Superior temporal gyrus (tissue), 1 donor: ENCODE measurements around the gene MBIP.
"Not testable (repeated sequence)": the region's sequence is repeated elsewhere in the genome, so short reads cannot be mapped to it uniquely, and the experiment has no call there.

Experiments
- DNase-seq: peaks from one replicate; pipeline ENCODE4 v3.0.0-alpha.2; 2016; ENCODE audit errors: extremely low spot score

MBIP gene, protein sequence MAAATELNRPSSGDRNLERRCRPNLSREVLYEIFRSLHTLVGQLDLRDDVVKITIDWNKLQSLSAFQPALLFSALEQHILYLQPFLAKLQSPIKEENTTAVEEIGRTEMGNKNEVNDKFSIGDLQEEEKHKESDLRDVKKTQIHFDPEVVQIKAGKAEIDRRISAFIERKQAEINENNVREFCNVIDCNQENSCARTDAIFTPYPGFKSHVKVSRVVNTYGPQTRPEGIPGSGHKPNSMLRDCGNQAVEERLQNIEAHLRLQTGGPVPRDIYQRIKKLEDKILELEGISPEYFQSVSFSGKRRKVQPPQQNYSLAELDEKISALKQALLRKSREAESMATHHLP

DNA sequence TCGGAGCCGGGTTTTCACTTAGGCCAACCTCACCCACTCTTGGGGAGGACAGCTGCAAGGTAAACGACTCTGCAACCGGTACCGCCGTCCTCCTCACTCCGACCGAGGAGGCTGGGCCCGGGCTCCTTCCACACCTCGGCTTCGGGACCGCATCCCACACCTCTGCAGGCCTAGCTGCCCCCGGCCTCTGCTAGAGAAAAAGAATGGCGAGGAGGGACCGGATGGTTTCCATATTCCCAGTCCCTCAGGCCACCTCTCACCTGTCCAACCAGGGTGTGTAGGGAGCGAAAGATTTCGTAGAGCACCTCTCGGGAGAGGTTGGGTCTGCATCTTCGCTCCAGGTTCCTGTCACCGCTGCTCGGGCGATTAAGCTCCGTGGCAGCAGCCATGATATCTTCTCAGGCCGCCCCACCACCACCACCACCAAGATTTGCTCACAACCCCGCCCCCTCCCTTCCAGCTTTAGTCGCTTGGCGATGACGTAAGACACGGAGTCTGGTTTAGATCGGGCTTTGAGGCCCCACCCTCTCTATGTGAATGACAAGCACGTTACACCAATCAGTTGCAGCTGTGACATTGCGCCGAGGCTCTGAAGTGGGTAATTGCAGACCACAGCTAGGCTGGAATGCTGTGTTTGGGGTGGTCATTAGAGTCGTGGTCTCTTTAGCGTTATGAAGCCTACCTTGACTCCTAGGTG, at the start of gene MBIP:
MBIP (minus strand) TSS at position 438 of the 697 bp plus-strand sequence; CDS start at position 389, 49 bp downstream.
- DNase-seq = peak; percentile 94

DNA sequence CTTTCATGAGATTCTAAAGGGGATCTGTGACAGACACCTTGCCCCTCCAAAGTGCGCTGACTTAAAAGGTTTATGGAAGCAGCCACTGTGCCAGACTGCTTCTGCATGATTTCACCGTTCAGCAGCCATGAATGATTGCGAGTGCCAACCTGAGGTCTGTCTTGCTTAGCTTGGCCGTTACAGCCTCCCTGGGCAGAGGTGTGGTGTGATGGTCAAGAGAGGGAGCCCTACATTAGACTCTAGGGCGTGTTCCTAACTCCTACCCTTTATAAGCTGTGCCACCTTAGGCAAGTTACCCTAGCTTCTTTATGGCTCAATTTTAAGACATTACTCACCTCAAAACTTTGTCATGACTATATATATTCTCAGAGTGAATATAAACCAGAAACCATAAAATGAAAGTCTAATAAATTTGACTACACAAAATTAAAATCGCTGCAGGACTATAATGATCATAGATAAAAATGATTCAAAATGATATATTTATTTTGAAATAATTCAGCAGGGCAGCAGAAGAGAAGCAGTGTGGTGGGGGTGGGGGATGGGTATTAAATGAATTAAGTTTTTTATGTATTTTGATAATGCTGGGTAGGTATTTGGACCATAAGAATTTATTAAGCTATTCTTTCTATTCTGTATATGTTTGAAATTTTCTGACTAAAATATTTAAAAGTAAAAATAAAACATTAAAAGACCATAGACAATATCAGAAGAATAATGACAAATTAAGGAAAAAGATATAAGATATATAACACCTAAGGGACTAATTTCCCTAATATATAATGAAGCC, 47.7 kb upstream of the MBIP start:
- no peak for DNase-seq

DNA sequence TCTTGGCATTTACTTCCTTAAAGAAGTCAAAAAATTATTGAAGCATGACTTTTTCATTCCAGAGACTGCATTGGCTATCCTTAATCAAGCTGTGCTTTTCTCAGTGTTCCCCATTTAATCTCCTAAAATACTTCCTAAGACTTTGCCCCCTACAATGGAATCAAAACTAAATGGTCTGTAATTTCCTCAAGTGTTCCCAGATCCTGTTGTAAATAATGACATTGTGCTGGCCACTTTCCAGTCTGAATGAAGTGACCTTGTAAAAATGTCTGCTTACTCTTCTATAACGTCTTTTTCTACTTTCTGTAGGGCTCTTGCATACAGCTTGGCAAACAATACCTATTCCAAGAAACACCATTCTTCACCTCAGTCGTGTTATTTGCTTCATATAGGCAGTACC, 45.3 kb upstream of the MBIP start:
- DNase-seq = no peak

DNA sequence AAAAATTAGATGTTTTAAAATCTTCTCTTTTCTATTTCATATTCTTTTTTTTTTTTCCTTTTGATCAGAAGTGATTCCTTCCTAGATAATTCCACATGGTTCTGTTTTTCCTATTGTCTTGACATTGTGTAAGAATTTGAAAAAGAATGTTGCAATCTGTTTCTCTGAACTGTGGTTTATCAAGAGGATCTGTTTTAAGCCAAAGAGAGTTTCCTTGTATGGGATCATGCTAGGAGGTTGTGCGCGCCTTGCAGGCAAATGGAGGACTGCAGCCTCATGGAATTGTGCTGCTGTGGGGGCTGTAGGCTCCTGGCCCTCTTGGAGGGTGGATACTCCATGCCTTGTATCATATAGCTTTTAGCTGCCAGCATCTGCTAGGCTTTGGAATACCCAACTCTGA, 43.3 kb upstream of the MBIP start:
- no peak for DNase-seq

DNA sequence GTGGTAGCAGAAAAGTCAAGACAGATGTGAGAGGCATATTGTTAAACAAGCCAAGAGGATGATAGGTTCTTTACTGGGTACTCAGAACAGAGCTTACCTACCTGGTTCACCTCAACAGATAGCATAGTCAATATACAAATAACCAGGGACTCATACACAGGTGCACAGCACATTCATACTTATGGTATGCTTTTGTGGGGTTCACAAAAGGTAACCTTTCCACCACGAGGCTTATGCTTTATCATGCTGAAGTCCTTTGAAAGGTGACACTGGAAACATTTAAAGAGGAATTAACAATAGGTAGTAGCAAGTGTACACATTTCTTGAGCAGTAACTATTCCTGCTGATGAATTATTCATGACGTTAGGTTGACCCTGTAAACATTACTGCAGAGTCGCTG, 42.2 kb upstream of the MBIP start:
- no peak for DNase-seq

DNA sequence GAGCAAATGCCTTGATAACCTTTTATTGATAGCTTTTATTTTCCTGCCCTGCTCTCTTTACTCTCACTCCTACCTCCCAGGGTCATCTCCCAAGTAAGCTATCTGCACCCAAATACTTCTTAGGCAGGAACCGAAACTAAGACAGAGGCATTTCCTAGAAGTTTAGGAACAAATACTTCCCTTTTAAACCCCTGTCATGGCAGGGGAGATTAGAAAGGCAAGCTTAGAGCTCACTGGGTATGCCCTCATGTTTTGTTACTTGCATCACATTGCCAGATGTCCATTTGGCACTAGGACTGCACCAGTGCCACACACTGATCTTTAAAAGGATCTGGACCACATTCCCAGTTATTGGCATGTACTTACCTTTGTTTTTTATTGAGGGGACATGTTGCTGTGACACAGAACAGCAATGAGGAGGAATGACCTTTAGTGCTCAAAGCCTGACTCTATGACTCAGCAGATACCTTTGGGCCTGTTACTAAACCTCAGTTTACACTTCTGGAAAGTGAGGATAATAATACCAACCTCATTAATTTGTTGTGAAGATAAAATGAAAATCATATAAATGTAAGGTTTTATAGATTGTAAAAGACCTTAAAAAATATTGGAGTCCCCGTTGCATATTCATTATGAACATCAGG, 40.9 kb upstream of the MBIP start:
- DNase-seq = no peak

DNA sequence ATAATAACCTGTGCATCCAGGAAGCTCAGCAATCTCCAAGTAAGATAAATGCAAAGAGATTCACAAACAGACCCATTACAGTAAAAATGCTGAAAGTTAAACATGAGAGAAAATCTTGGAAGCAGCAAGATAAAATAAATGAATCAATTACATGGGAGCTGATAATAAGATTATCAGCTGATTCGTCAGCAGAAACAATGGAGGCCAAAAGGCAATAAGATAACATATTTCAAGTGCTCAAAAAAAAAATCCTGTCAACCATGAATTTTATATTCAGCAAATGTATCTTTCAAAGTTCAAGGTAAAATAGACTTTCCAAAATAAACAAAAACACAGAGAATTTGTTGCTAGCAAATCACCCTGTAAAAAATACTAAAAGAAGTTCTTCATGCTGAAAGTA, 36.4 kb upstream of the MBIP start:
- no peak for DNase-seq

DNA sequence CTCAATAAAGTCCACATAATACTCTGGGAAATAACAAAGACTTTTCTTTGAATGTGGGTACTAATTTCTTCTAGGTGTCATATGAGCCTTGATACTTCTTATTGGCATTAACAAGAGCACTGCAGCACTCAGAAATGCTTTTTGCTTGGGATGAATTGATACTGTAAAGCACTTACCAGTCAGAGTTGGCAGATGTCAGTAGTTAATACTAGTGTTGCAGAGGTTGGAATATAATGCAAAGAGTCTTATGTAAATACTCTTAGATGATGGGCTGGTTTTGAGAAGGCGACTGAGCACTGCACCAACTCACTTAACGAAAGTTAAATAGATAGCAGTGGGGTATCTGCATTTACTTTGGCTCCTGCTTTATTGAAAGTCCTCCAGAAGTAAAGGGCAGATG, 25.6 kb upstream of the MBIP start:
- no peak for DNase-seq

DNA sequence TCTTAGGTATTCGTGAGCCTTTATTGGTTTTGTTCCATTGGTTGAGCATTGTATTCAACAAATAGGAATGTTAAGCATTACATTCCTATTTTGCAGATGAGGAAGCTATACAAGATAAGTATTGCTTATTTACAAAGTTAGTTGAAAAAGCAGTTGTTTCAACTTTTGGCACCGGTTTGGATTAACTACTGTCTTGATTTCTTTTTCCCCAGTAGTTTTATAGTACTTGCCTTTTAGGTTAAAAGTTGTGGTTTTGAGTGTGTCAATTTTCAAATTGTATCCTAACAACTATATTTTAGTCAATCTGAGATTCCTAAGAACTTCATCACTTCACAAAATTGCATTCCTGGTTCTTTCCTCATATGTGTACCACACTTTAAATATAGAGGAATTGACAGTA, 23.8 kb upstream of the MBIP start:
- DNase-seq = no peak

DNA sequence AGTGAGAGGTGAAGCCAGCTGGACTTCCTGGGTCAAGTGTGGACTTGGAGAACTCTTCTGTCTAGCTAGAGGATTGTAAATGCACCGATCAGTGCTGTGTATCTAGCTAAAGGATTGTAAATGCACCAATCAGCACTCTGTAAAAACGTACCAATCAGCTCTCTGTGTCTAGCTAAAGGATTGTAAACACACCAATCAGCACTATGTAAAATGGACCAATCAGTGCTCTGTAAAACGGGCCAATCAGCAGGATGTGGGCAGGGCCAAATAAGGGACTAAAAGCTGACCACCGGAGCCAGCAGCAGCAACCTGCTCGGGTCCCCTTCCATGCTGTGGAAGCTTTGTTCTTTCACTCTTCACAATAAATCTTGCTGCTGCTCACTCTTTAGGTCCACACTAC, 21.4 kb upstream of the MBIP start:
- not testable (repeated sequence) for DNase-seq

DNA sequence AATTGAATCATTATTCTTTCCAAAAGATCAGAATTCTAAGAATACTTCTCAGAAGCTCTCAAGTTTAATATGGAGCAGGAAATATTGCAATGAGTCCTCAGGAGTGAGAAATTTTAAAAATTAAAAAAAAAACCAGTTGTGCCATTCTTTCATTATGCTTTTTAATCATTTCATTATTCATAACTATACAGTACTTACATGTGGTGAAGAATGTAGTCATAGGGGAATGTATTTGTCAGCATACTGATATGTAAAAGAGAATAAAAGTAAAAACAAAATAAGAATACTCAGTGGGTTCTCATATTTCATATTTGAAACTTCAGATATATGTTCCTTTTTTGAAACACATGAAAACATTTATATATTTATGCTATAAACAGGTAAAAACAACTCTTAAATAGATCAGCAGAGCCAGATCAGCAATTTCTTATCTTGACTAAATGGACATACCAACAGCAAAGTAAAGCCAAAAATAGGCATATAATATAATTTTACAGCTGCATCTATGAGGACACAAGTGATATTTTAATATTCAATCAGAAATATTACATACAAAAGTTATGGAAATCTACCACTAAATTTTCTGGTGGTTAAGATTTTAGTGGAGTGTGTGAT, 19.9 kb upstream of the MBIP start:
- no peak for DNase-seq

DNA sequence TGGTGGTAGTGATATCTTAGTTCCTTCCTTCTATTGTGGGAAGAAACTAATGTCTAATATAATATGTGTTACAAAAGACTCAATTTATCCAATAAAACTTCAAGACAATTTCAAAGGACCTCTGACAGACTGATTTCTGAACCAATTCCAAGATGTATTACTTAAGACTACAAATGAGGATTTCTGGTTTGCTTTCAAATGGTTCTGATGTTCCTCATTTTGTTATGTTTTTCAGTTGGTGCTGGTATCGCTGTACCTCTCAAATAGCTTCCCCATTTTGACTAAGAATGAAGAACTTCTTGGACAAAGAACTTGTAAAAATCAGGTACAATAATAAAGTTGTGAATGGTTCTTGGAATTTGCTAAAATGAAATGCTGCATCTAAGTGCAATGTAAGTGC, 19.4 kb upstream of the MBIP start:
- DNase-seq = no peak

DNA sequence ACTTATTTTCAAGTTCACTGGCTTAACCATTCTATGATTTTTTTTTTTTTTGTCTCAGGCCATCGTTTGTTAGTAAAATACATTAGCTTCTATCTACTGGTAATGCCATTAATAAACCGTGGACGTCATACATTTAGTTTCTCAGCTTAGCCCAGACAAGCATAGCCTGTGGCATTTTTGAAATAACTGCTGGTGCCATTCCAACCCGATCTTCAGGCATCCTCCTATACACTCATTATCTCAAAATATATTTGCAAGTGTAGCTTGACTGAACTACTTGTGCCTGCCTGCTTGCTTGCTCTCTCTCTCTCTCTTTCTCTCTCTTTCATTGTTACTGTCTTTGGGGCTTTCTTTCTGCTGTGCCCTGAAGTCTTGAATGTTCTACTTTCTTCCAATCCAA, 12.7 kb upstream of the MBIP start:
- DNase-seq = no peak

DNA sequence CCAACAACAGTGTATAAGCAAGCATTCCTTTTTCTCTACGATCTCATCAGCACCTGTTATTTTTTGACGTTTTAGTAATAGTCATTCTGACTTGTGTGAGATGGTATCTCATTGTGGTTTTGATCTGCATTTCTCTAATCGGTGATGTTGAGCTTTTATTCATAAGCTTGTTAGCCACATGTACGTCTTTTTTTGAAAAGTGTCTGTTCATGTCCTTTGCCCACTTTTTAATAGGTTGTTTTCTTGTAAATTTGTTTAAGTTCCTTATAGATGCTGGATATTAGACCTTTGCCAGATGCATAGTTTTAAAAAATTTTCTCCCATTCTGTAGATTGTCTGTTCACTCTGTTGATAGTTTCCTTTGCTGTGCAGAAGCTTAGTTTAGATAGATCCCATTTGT, 7.1 kb upstream of the MBIP start:
- DNase-seq = not testable (repeated sequence)

DNA sequence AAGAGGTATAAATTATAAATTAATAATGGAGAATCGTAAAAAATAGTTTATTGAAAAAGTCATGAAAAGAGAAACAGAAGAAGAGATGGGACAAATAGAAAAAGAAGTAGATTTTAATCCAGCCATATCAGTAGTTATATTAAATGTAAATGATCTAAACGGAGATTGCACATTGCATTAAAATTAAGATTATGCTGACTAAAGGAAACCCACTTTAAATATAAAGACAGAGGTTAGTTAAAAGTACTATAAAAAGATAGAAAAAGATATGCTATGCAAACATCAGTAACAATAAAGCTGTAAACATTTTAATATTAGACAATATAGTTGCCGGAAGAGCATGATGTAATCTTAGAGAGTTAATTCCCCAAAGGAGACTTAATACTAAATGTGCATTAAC, 5.4 kb upstream of the MBIP start:
- DNase-seq = no peak

DNA sequence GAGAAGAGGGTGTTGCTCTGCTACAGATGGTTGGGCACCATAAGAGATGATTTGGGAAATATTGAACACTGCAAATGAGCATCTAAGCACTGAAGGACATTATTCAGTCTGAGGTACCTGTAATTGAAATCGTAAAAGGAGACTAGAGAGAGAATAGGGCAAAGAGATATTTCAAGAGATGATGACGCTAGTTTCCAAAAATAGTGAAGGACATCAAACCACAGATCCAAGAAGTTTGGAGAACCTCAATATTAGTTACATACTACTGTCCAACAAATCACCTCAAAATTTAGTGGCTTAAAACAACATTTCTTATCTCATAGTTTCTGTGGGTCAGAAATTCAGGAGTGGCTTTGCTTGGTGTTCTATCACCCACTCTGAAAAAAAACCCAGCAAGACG, 4.5 kb upstream of the MBIP start:
- no peak for DNase-seq

DNA sequence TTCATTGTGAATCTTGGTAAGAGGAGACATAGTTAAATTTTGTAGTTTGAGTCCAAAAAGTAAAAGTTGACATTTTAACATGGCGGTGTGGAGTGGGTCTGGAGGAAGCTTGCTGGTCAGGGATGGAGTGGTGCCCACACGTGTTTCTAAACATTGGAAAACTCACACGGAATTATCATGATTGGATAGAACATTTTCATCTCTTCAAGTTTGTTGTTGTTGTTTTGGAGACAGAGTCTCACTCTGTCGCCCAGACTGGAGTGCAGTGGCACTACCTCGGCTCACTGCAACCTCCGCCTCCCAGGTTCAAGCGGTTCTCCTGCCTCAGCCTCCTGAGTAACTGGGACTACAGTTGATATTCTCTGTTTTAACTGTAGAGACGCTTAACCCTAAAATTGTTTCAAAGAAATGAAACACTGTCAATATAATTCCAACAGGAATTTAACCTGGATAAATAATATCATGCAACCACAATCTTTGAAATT, 502 bp upstream of the MBIP start:
- DNase-seq = no peak

DNA sequence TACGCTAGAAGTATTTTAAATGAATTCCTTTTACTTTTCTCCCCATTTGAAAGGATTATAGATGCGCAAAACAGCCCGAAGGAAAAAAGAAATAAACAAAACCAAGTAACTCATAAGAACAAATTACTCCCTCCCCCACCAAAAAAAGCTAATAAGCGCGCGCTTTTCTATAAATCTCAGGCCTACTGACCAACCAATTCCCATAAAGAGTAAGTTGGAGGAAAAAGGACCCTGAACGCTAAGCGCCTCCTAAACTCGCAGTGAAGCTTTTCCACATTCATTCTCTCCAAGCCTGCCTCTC, 588 bp downstream of the MBIP start:
- DNase-seq = peak; percentile 62

DNA sequence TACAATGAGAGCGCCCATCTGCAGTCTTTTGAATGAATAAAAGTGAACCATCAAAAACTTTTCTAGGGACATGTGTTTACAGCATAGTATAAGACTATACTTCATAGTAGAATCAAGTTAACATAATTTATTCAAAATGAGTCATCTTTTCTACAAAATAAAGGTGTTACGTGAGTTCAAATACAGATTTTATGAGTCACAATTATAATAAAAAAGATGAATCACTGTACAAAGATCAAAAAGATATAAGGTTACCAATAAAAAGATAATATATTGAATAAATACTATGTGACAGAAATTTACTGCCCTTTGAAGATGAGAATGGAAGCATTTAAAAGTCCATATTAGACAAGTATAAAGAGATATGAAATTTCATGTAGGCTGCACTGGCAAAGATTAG, 2.8 kb downstream of the MBIP start:
- DNase-seq = no peak

DNA sequence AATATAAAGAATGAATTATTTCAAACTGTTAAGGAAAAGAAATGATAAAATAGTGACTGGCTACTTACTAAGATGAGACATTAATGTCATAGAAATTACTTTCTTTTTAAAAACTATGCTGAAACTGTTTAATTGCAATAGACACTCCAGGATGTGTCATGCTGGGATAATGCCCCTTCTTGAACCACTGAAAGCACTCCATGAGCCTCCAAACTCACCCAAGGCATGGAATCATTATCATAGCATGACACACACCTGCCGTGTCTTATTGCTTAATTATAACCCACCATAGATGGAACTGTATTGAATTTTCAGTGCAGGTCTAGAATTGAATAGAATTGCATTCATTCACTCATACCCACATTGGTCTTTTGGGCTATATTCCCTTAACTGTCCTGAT, 4.3 kb downstream of the MBIP start:
- no peak for DNase-seq

DNA sequence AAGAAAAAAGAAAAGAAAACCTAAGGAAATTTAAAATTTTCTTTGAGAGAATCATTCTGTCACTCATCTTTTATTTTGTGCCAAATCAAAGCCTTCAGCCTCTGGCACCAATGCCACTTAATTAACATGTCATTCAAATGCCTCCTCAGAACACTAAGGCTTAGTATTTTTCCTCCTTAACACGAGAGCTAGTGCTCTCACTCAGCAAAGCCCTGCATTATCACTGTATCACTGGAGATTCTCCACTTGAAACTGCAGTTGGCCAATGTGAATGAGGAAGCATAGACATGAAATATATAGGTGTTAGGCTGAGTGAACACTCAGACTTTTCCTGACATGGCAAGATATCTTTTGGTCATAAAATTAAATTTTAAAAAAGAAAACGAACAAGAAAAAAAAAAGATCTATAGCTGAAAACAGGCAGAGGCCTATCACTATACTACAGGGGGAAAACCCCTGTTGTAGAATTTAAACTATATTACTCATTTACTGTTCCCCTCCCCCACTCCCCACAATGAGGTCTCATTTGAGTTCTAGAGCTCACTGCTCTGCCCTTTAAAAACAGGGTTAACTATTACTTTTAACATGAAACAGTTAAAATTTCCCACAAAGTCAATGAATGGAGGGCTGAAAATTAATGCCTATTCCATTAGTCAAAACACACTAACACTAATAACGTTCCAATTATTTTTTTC, 5.1 kb downstream of the MBIP start:
- DNase-seq = no peak
